Measurements from ENCODE around the gene ZNF302.

- TF ChIP-seq CTCF (conservative IDR thresholded peaks at IDR 0.05): no peak
- no peak for TF ChIP-seq EZH2 (IDR thresholded peaks at IDR 0.05; ENCODE audit: low read depth)
Measured at GRCh38 chr19:34676697-34677385, 637 bp upstream of the ZNF302 start, which contains the start of gene SCGB2B2.
